Stimulated activated CD8-positive, alpha-beta memory T cell treated with anti-CD3 and anti-CD28 coated beads, Interleukin-15, amount 100 ng/mL, for 4 hours (primary cell): ENCODE measurements around the gene AKR1B1.
"Not testable (repeated sequence)": the region's sequence is repeated elsewhere in the genome, so short reads cannot be mapped to it uniquely, and the experiment has no call there.

ENCODE experiments used
- DNase-seq, 2 donors: peaks; one replicate each; pipeline ENCODE4 v3.0.0-alpha.2; 2020; ENCODE audit warnings: low read depth in 2 of 2

AKR1B1 gene

DNA sequence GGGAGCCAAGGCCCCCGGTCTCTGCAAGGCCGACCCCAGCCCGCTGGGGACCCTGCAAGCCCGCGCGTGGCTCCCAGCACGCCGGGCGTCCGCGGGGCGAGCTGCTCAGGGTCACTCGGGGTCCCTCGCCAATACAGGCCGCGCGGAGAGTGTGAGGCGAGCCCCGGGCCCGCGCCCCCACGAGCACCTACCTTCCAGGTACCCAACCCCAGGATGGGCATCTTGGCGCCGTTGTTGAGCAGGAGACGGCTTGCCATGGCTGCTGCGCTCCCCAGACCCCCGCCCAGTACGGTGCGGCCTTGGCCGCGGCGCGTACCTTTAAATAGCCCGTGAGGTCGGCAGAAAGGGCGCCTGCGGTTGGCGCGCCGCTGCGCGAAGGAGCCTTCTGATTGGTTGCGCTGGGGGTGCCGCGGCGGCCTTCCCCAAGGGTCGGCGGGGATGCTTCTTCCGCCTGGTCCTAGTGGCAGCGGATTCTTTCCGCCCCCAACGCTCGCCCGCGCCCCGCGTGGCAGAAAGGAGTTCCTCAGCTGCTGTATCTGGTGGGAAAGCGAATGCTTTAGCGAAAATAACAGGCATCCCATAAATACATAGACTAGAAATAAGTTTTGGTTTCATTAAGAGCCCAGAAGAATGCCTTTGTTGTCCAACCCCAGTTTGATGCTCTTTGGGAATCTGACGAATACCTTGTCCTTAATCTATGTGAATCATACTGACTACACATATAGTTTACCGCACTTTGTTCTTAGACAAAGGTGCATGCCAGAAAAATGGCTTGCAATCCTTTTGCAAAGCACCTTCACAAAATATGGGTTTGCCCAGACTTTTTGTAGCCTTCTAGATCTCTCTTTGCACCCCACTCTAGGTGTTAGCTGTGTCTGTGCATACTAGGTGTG lies at the start of gene AKR1B1:
Gene AKR1B1, minus strand, starts transcription at position 295 of the 893 bp plus-strand sequence. Its CDS starts 38 bp downstream, at position 257.
- peak; percentile 65 to 75 for DNase-seq

DNA sequence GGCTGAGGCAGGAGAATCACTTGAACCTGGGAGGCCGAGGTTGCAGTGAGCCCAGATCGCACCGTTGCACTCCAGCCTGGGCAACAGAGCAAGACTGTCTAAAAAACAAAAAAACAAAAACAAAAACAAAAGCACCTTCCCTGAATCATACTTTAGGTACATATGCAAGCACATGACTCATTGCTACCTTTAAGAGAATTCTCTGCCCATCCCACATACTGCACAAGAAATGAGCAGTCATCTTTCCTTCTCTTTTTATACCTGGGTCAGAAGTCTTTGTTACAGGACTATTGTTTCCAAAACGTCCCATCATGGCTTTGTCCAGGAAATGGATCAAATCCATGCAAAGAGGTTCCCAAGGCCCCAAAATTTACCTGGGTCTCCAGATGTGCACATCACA lies 47.0 kb upstream of the AKR1B1 start:
- no peak for DNase-seq

DNA sequence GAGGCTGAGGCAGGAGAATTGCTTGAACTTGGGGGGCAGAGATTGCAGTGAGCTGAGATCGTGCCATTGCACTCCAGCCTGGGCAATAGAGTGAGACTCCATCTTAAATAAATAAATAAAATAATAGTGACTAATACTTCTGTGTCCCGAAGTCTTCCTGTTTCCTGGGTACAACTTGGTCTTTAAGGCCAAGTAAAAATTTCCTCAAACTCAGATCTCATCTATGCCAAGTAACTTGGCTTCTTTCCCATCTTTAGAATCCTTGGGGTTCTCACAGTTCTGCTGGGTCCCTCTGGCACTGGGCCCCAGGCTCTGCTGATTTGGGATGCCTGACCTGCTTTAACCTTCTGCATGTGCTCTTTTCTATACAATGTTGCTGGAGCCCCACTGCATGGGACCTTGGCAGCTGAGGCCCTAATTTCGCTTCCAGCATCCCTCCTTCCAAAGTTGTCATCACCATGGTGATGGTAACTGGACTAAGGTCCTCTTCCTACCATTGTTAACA lies 45.8 kb upstream of the AKR1B1 start:
- DNase-seq: no peak

GRCh38 chr7:134502463-134503371 lies 43.8 kb upstream of the AKR1B1 start:
- DNase-seq: no peak

DNA sequence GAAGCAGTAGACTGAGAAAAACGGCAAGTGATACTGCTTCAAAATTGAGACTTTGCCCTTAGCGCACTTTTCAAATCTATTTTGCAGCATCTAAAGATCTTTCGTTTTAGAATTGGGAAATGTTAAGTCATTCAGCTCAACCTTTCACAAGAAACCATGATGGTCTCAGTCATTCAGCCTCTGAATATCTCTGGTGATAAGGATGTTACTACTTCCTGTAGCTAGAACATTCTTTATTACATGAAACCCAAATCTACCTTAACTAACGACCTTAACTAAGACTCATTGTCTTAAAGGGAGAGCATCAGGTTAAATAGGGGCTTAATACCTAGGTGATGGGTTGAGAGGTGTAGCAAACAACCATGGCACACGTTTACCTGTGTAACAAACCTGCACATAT lies 42.1 kb upstream of the AKR1B1 start:
- no peak for DNase-seq

DNA sequence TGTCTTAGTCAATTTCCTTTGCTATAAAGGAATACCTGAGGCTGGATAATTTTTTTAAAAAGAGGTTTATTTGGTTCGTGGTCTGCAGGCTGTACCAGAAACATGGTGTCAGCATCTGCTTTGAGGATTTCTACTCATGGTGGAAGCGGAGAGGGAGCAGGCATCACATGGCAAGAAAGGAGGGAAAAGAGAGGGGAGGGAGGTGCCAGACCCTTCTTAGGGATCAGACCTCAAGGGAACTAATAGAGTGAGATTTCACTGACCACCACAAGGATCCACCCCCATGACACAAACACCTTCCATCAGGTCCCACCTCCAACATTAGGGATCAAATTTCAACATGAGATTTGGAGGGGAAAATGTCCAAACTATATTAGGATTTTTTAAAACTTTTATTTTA lies 41.5 kb upstream of the AKR1B1 start:
- no peak for DNase-seq

DNA sequence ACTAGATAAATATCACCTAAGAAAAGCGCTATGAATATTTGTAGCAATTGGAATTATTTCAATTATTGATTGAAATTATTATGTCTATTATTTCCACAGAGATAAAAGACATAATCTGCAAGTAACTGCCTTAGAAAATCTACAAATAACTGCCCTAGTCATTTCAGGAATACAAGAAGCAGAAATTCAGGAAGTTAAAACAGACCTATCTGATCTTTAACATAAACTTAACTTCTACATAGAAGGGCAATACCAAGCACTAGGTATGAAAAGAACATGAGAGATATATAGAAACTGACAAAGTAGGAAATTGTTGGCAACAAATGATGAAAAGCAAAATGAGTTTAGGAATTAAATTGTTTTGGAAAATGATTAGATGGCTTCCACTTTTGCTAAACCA lies 36.6 kb upstream of the AKR1B1 start:
- no peak for DNase-seq

DNA sequence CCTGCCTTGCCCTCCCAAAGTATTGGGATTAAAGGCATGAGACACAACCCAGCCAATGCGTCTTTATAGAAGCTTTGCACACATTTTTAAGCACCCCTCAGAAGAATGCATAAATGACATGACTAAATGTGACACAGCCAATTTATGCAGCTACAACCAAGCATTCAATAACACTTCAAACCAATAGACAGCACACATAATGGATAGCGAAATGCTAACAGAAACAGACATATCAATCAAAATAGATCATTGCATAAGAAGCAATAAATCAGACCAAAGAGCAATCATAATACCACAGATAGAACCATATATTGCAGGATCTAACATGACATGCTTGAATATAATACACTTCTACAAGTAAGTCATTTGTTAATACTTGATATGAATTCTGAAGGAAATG lies 34.2 kb upstream of the AKR1B1 start:
- no peak for DNase-seq

DNA sequence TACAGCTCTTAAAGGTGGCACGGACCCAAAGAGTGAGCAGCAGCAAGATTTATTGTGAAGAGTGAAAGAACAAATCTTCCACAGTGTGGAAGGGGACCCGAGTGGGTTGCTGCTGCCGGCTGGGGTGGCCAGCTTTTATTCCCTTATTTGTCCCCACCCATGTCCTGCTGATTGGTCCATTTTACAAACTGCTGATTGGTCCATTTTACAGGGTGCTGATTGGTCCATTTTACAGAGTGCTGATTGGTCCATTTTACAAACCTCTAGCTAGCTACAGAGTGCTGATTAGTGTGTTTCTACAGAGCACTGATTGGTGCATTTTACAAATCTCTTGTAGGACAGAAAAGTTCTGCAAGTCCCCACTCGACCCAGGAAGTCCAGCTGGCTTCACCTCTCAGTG lies 28.8 kb upstream of the AKR1B1 start:
- DNase-seq: not testable (repeated sequence)

GRCh38 chr7:134485203-134485602 lies 26.3 kb upstream of the AKR1B1 start:
- DNase-seq: no peak

DNA sequence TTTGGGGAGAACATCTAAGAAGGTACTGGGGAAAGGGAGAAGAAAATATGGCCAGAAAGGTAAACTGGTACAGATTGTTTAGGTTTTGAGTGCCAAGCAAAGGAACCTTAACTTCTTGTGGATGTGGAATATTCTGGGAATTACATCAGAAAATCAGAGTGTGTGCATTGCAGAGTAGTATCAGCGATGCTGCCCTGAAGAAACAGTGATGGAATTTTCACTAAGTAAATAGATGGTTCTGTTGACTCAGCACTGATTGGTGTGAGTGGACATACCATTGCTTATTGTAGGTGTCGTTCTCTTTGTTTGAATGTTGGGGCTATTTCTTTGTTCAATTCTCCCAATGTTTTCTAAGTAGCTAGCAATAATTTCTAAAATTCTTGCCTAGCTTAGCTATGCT lies 24.4 kb upstream of the AKR1B1 start:
- DNase-seq: no peak

DNA sequence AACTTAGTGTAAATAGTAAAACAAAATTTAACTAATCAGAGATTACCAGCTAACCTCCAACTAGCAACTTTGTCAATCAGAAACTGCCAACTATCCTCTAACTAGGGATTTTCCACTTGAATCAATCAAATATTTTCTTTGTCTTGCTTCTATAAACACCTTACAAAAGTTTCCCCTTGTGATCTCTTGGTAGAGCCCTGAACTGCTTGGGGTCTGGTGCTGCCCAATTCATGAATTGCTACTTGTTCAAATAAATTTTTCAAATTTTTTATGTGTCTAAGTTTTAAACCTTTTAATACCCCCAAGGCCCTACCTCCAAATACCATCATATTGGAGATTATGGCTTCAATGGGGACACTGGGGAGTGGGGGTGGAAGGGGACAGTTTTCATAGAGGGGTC lies 24.0 kb upstream of the AKR1B1 start:
- DNase-seq: no peak

- DNase-seq: no peak
Observed at GRCh38 chr7:134481167-134481566, 22.3 kb upstream of the AKR1B1 start.

GRCh38 chr7:134480730-134481129 lies 21.8 kb upstream of the AKR1B1 start:
- DNase-seq: no peak

DNA sequence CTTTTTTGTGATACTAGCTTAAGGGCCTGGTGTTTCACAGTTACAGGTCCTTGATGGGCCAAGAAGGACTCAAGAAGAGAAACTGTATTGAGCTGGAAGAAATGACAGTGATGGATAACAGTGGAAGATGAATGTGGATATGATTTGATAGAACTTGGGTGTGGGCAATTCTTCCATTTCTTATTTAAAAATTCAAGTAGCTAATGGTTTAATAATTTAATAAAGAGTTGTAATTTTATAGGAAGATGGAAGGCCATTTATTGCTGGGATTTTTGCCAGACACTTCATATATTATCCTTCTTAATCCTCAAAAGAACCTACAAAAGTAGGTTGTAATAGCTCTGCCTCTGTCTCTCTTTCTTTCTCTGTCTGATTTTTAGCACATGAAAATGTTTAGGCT lies 21.3 kb upstream of the AKR1B1 start:
- no peak for DNase-seq

DNA sequence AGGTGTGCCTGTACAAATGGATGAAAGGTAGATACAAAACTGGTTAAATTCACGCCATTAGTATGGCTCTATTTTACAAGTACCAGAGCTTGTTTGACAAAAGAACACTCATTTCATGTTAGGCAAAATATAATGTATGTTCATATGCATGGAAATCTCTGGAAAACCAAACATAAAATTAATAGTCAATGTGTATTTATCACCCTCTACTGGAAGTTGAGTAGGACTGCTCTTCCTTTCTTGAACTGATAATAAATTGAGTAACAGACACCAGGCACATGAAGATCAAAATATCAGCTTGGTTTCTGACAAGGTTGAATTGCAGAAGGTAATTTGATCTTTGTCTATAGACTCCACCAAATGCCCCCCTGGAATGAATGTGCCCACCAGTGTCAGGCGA lies 19.8 kb upstream of the AKR1B1 start:
- no peak for DNase-seq

DNA sequence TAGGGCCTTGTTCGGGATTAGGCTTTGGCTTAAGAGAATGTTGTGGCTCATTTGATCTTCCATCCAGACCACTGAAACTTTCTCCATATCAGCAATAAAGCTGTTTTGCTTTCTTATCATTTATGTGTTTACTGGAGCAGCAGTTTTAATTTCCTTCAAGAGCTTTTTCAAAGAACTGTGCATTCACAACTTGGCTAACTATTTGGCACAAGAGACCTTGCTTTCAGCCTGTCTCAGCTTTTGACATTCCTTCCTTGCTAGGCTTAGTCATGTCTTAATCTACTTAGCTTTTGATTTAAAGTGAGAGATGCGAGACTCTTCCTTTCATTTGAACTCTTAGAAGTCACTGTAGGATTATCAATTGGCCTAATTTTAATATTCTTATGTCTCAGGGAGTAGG lies 19.1 kb upstream of the AKR1B1 start:
- DNase-seq: no peak

GRCh38 chr7:134476044-134476443 lies 17.1 kb upstream of the AKR1B1 start:
- DNase-seq: no peak

DNA sequence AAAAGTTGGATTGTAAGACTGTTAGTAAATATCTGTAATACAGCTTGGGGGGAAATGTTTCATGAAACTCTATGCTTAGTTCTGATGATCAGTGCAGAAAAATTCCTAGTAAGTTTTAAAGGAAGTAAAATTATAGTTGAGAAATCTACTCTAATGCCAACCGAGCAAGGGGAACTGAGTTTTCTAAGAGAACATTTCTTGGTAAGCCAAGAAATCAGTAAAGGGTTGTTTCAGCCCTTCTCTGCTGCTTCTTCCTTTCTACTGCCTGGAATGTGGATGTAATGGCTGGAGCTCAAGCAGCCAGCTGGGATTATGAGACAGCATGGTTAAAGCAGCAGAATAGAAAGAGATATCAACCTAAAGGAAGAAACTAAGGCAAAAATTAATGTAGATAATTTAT lies 15.9 kb upstream of the AKR1B1 start:
- no peak for DNase-seq

DNA sequence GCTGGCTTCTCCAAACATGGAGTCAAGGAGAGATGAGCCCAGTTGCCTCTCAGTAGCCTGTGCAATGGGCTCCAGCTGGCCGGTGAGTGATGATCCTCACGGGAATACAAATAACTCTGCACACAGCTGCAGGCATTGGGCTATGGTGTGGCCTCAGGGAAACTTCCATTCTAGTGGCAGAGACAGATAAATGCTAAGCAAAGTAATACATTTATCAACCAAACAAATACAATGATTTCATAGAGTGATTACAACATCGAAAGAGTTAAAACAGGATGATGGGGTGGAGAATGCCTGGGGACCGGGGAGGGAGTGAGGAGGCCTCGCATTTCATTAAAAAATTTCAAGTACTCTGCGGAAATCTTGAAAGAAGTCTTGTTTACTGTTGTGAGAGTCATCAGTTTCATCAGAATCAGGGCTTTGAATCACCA lies 15.0 kb upstream of the AKR1B1 start:
- DNase-seq: no peak

- DNase-seq: no peak
Observed at GRCh38 chr7:134472572-134473244, 13.8 kb upstream of the AKR1B1 start.

DNA sequence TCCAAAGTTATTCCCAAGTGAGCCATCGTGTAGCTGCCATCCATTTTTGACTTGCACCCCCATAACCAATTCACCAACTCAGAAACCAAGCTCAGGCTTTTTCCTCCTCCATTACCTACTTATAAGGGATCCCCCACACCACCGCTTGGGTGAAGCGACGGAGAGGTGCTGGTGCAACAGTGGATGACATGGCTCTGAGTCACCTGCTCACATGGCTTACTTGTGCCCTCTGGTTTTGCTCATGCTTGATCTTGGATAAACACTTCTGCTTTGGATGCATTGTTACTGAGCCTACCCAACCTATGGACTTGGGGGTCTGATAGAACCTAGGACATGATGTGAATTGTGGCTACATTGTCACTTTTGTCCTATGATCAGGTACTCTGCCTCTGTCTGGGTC lies 12.0 kb upstream of the AKR1B1 start:
- DNase-seq: no peak
